ENCODE data around the gene CYB5B. TPM values are rescaled to one million over a fixed set of nuclear protein-coding genes. Genes with fewer than 3 reads are reported as not detected.

The CYB5B gene
- total and polyA plus RNA-seq, 2 donors from 2014 or later = 89.0 to 111 TPM

DNA sequence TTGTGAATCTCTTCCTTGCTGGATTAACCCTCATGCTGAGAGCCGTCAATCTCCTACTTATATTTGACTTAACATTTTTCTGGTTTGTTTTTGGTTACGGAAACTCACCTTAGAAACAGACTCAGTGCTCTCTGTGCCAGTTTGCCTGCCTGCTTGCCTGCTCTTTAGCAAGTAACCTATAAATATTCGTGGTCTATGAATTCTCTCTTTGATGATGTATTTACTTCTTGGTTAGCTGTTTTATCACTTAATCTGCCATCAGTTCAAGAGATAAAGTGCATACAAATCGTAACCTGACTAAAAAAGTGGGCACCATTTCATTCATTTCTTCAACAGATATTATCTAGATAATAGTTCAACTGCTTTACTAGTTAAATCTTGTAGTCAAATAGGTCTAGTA lies 26.7 kb downstream of the CYB5B start:
- no peak for DNase-seq
- Histone ChIP-seq H3K27me3 (ENCODE audit: control insufficient read depth, insufficient read depth, low read length) (no peaks in the 10 kb centered on the region), H3K9me3 (ENCODE audit: control insufficient read depth in 2 of 3, insufficient read depth in 1 of 3, low read length in 3 of 3) (no peaks in the 10 kb centered on the region), H3K9ac (ENCODE audit: low read length in 3 of 3) (no peak overlapping the region), H3K36me3 (ENCODE audit: control insufficient read depth in 2 of 3, insufficient read depth in 3 of 3, low read length in 3 of 3) (peaks cover 0 to 3% (median 0%) of the 10 kb centered on the region in 3 donors), H3K27ac (ENCODE audit: low read depth in 2 of 2, low read length in 2 of 2) (no peak overlapping the region), H3K4me1 (ENCODE audit: control insufficient read depth in 2 of 3, insufficient read depth in 2 of 3, low read depth in 1 of 3, low read length in 3 of 3) (peaks cover 0 to 5% (median 0%) of the 10 kb centered on the region in 3 donors), H3K4me3 (ENCODE audit: low read length in 3 of 3) (no peak overlapping the region)
- FAIRE-seq = no peak
- intact Hi-C loops (cut with DNase I) = no loop called here
- TF ChIP-seq, protein P1, sequence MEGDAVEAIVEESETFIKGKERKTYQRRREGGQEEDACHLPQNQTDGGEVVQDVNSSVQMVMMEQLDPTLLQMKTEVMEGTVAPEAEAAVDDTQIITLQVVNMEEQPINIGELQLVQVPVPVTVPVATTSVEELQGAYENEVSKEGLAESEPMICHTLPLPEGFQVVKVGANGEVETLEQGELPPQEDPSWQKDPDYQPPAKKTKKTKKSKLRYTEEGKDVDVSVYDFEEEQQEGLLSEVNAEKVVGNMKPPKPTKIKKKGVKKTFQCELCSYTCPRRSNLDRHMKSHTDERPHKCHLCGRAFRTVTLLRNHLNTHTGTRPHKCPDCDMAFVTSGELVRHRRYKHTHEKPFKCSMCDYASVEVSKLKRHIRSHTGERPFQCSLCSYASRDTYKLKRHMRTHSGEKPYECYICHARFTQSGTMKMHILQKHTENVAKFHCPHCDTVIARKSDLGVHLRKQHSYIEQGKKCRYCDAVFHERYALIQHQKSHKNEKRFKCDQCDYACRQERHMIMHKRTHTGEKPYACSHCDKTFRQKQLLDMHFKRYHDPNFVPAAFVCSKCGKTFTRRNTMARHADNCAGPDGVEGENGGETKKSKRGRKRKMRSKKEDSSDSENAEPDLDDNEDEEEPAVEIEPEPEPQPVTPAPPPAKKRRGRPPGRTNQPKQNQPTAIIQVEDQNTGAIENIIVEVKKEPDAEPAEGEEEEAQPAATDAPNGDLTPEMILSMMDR (IDR thresholded peaks at IDR 0.05; ENCODE audit: borderline replicate concordance, extremely low read depth, insufficient read depth) = no peak

DNA sequence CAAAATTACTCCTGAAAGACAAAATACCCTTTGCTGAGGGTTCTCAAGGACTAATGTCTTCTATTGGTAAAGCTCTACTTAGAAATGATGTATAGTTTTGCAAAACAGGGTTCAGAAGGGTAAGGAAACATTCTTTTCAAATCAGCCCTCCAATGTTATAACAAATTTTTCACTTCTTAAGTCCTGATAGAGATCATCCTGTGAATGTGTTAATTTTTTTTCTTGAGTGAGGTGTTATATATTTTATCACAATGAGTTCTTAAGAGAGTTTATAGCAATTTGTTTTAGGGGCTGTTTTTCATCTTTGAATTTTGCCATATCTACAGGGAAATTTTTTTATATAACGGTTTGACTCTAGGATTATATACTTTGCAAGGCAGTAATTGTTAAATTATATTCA lies 29.5 kb downstream of the CYB5B start:
- FAIRE-seq (no peak), DNase-seq (no peak)
- Histone ChIP-seq H3K36me3 (ENCODE audit: control insufficient read depth in 2 of 3, insufficient read depth in 3 of 3, low read length in 3 of 3) (no peaks in the 10 kb centered on the region), H3K27ac (ENCODE audit: low read depth in 2 of 2, low read length in 2 of 2) (no peak overlapping the region), H3K27me3 (ENCODE audit: control insufficient read depth, insufficient read depth, low read length) (no peaks in the 10 kb centered on the region), H3K4me3 (ENCODE audit: low read length in 3 of 3) (no peak overlapping the region), H3K9me3 (ENCODE audit: control insufficient read depth in 2 of 3, insufficient read depth in 1 of 3, low read length in 3 of 3) (no peaks in the 10 kb centered on the region), H3K9ac (ENCODE audit: low read length in 3 of 3) (no peak overlapping the region), H3K4me1 (ENCODE audit: control insufficient read depth in 2 of 3, insufficient read depth in 2 of 3, low read depth in 1 of 3, low read length in 3 of 3) (peaks cover 0 to under 1% (median 0%) of the 10 kb centered on the region in 3 donors)
- intact Hi-C loops (cut with DNase I) = no loop called here
- TF ChIP-seq, protein P1 (IDR thresholded peaks at IDR 0.05; ENCODE audit: borderline replicate concordance, extremely low read depth, insufficient read depth) = no peak

DNA sequence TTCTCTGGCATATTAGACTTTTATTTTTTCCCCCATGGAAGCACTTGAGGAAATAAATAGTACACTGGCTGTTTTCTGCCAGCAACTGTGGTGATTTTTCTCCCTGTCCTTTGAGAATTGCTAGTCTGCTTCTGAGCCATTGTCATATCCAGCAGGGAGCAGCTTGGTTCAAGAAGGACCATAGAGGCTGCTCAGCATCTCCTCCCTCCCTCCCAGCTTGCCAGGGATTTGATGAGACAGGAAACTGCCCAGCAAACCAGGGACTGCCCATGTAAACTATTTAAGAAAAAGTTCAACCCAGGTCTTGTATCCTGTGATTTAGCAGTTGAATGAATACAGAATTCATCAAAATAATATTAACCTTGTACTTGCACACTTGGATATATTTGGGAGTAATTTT lies 39.5 kb downstream of the CYB5B start:
- Histone ChIP-seq H3K27ac (ENCODE audit: low read depth in 2 of 2, low read length in 2 of 2) (no peak overlapping the region), H3K4me3 (ENCODE audit: low read length in 3 of 3) (no peak overlapping the region), H3K36me3 (ENCODE audit: control insufficient read depth in 2 of 3, insufficient read depth in 3 of 3, low read length in 3 of 3) (peaks cover 2 to 5% (median 4%) of the 10 kb centered on the region in 3 donors), H3K9me3 (ENCODE audit: control insufficient read depth in 2 of 3, insufficient read depth in 1 of 3, low read length in 3 of 3) (no peaks in the 10 kb centered on the region), H3K9ac (ENCODE audit: low read length in 3 of 3) (no peak overlapping the region), H3K4me1 (ENCODE audit: control insufficient read depth in 2 of 3, insufficient read depth in 2 of 3, low read depth in 1 of 3, low read length in 3 of 3) (peaks cover 0 to 5% (median 4%) of the 10 kb centered on the region in 3 donors), H3K27me3 (ENCODE audit: control insufficient read depth, insufficient read depth, low read length) (no peaks in the 10 kb centered on the region)
- FAIRE-seq = no peak
- no peak for DNase-seq
- TF ChIP-seq, protein P1 (IDR thresholded peaks at IDR 0.05; ENCODE audit: borderline replicate concordance, extremely low read depth, insufficient read depth) = no peak
- intact Hi-C loops (cut with DNase I) = no loop called here
